ENCODE data around the gene TNFSF9. TPM values are rescaled to one million over a fixed set of nuclear protein-coding genes. Genes with fewer than 3 reads are reported as not detected.
"Not testable (repeated sequence)": the region's sequence is repeated elsewhere in the genome, so short reads cannot be mapped to it uniquely, and the experiment has no call there.

Gene TNFSF9
- total RNA-seq, 1 donor from 2014 or later: 4.1 TPM

- Histone ChIP-seq H3K4me1 (peaks cover 6% of the 10 kb centered on the region), H3K27me3 (ENCODE audit: low read depth) (no peaks in the 10 kb centered on the region), H3K36me3 (no peaks in the 10 kb centered on the region), H3K27ac (no peak overlapping the region), H3K4me3 (no peak overlapping the region), H3K9me3 (peaks cover 3% of the 10 kb centered on the region)
- ATAC-seq (no peak), DNase-seq (no peak)
- TF ChIP-seq CTCF (IDR thresholded peaks at IDR 0.05): no peak
- intact Hi-C loops (cut with DNase I): no loop called here
These were observed 42.5 kb downstream of the TNFSF9 start for GRCh38 chr19:6573350-6573749.

GRCh38 chr19:6576869-6577475 lies 46.1 kb downstream of the TNFSF9 start:
- H3K4me1 ChIP-seq: peaks cover 6% of the 10 kb centered on the region
- no peak for TF ChIP-seq CTCF (IDR thresholded peaks at IDR 0.05)
- ATAC-seq (no peak), DNase-seq (no peak)
- no peaks in the 10 kb centered on the region for H3K36me3 ChIP-seq
- H3K4me3 ChIP-seq: no peak overlapping the region
- H3K27ac ChIP-seq: no peak overlapping the region
- no peaks in the 10 kb centered on the region for H3K27me3 ChIP-seq (ENCODE audit: low read depth)
- intact Hi-C loops (cut with DNase I): no loop called here
- no peaks in the 10 kb centered on the region for H3K9me3 ChIP-seq

- Histone ChIP-seq H3K27ac (no peak overlapping the region), H3K4me3 (no peak overlapping the region), H3K27me3 (ENCODE audit: low read depth) (no peaks in the 10 kb centered on the region), H3K36me3 (no peaks in the 10 kb centered on the region), H3K4me1 (peaks cover 6% of the 10 kb centered on the region), H3K9me3 (no peaks in the 10 kb centered on the region)
- intact Hi-C loops (cut with DNase I): no loop called here
- ATAC-seq: peak; percentile 74 to 88
- no peak for TF ChIP-seq CTCF (IDR thresholded peaks at IDR 0.05)
- DNase-seq: no peak
These were observed 46.8 kb downstream of the TNFSF9 start for GRCh38 chr19:6577476-6578125.

GRCh38 chr19:6579450-6580178 lies 48.8 kb downstream of the TNFSF9 start:
- DNase-seq (no peak), ATAC-seq (no peak)
- Histone ChIP-seq H3K9me3 (no peaks in the 10 kb centered on the region), H3K27ac (no peak overlapping the region), H3K4me3 (no peak overlapping the region), H3K4me1 (peaks cover 6% of the 10 kb centered on the region), H3K27me3 (ENCODE audit: low read depth) (peaks cover 6% of the 10 kb centered on the region), H3K36me3 (no peaks in the 10 kb centered on the region)
- TF ChIP-seq CTCF (IDR thresholded peaks at IDR 0.05): no peak
- intact Hi-C loops (cut with DNase I): no loop called here

GRCh38 chr19:6580313-6580712 lies 49.5 kb downstream of the TNFSF9 start:
- no peaks in the 10 kb centered on the region for H3K36me3 ChIP-seq
- H3K4me3 ChIP-seq: no peak overlapping the region
- peaks cover 6% of the 10 kb centered on the region for H3K4me1 ChIP-seq
- H3K27ac ChIP-seq: no peak overlapping the region
- no peaks in the 10 kb centered on the region for H3K9me3 ChIP-seq
- H3K27me3 ChIP-seq (ENCODE audit: low read depth): peaks cover 12% of the 10 kb centered on the region
- intact Hi-C loops (cut with DNase I): no loop called here
- no peak for DNase-seq
- TF ChIP-seq CTCF (IDR thresholded peaks at IDR 0.05): no peak
- ATAC-seq: no peak

- H3K27ac ChIP-seq; H3K9me3 ChIP-seq; H3K4me3 ChIP-seq; H3K36me3 ChIP-seq; H3K4me1 ChIP-seq; intact Hi-C loops (cut with DNase I); DNase-seq; ATAC-seq: not testable (repeated sequence)
- peaks cover 36% of the 10 kb centered on the region for H3K27me3 ChIP-seq (ENCODE audit: low read depth)
These were observed 52.0 kb downstream of the TNFSF9 start for GRCh38 chr19:6582515-6583484.
